Heart left ventricle (tissue), 16 donors: Measurements from ENCODE around the gene ZBTB8A. TPM values are rescaled to one million over a fixed set of nuclear protein-coding genes. Genes with fewer than 3 reads are reported as not detected.
"Not testable (repeated sequence)": the region's sequence is repeated elsewhere in the genome, so short reads cannot be mapped to it uniquely, and the experiment has no call there.

Experiments
- ATAC-seq, 4 donors: fragments of 200-7000 bp; cut with Tn5 transposase; one replicate each; pipeline ENCODE4 v1.9.1; 2020 to 2022; ENCODE audit warnings: moderate library complexity in 4 of 4, mild to moderate bottlenecking in 3 of 4, moderate number of reproducible peaks in 1 of 4
- DNase-seq, 5 donors: peaks; one replicate each; pipeline ENCODE4 v3.0.0-alpha.2; 2020
- H3K27ac ChIP-seq, 12 donors: fragments of 200-600 bp; sonication (generic) in 4 of 12; one replicate each; pipeline versions ENCODE4 v1.5.0 to v1.8.0; 2016 to 2022; ENCODE audit warnings: mild to moderate bottlenecking in 2 of 12
- H3K27me3 ChIP-seq, 9 donors: fragments of 200-600 bp; sonication (generic) in 2 of 9; one replicate each; pipeline versions ENCODE4 v1.5.1 to v1.8.0; 2016 to 2022; ENCODE audit warnings: mild to moderate bottlenecking in 3 of 9
- H3K36me3 ChIP-seq, 9 donors: fragments of 200-600 bp; sonication (generic) in 2 of 9; one replicate each; pipeline versions ENCODE4 v1.5.0 to v1.8.0; 2018 to 2022; ENCODE audit warnings: mild to moderate bottlenecking in 2 of 9
- H3K4me1 ChIP-seq, 12 donors: fragments of 200-600 bp; sonication (generic) in 4 of 12; one replicate each; pipeline versions ENCODE4 v1.5.0 to v1.8.0; 2016 to 2022; ENCODE audit warnings: mild to moderate bottlenecking in 3 of 12
- H3K4me3 ChIP-seq, 12 donors: fragments of 200-600 bp; sonication (generic) in 4 of 12; one replicate each; pipeline versions ENCODE4 v1.5.0 to v1.8.0; 2017 to 2022; ENCODE audit warnings: mild to moderate bottlenecking in 9 of 12, moderate library complexity in 4 of 12
- H3K9me3 ChIP-seq, 12 donors: fragments of 200-600 bp; sonication (generic) in 4 of 12; one replicate each; pipeline versions ENCODE4 v1.5.0 to v1.8.0; 2016 to 2022; ENCODE audit warnings: mild to moderate bottlenecking in 1 of 12
- CTCF ChIP-seq, 12 donors: fragments of 200-600 bp; sonication (generic) in 4 of 12; IDR thresholded peaks; one replicate each; pipeline versions ENCODE4 v1.5.0 to v1.8.0; 2018 to 2022; ENCODE audit warnings: antibody characterized with exemption in 12 of 12, mild to moderate bottlenecking in 5 of 12
- POLR2A ChIP-seq, 2 donors: fragments of 450-650 bp; IDR thresholded peaks; one replicate each; pipeline ENCODE4 v1.6.1; 2017; ENCODE audit warnings: antibody characterized with exemption in 2 of 2, mild to moderate bottlenecking in 2 of 2, moderate library complexity in 2 of 2
- WGBS, 4 donors: extraction: QIAGEN DNeasy Blood & Tissue Kit in 2 of 4; methylation state at CpG; one replicate each; pipeline versions ENCODE4 v1.1.5 to v1.1.7; 2013 to 2018; 5-methylcytosine and 5-hydroxymethylcytosine counted together
- intact Hi-C, 10 donors: fragments of 100-400 bp; cut with DNase I; formaldehyde crosslinking; loops; one replicate each; pipeline versions ENCODE4 v1.11.1 to v1.14.2; 2022
- polyA plus RNA-seq, 2 donors: library from polyadenylated mRNA; stranded (reverse); fragments of 200-250 nt; gene quantifications; one replicate each; pipeline ENCODE4 v1.2.3, GENCODE V29; 2013
- total RNA-seq, 9 donors: library from RNA; depleted of rRNA in 2 of 9; stranded (reverse); fragments of >200 nt in 2 of 9; fragmentation: NEBNext Ultra II Directional in 3 of 9; extraction: Animal tissue kit (Norgen Biotek cat#: 25700) in 3 of 9; gene quantifications; one replicate each; pipeline versions ENCODE4 v1.1.0 to v1.2.4, GENCODE V29; 2016 to 2023
- donor health status: ischemic (EF 13 %, LVEDD 7.1; RV severe dilation, severe dysfunction).
- donor health status: healthy with polysubstance abuse.
- donor health status: DM: no; HTN: yes; CAD: no.
- donor health status: DM: no; HTN: no; CAD: no.
- donor health status: ischemic (EF 25% LVEDD 6.9; RV normal size, moderate dysfunction).
- donor health status: ischemic (EF 25% LVEDD 5.7; RV mildly dilated, moderate dysfunction).
- donor health status: healthy.
- donor health status: DM: yes; HTN: yes; CAD: no.
- donor health status: ischemic (EF 35%, LVEDD 5.7; RV mildly dilated, moderate dysfunction).
- donor health status: nonischemic (EF 11% LVEDD 7.7; RV severe dilation, severe dysfunction).
- donor health status: DM: yes; HTN: yes; CAD: no.
- donor health status: PGD.
- donor health status: ischemic (EF 29% LVEDD 5.4; RV normal size, mild dysfunction).
- donor health status: nonischemic (EF 23%, LVEDD 6.1; RV moderate dilation, normal function).

Gene ZBTB8A
- total and polyA plus RNA-seq, 11 donors: 1.1 to 5.0 (median 2.7) TPM

DNA sequence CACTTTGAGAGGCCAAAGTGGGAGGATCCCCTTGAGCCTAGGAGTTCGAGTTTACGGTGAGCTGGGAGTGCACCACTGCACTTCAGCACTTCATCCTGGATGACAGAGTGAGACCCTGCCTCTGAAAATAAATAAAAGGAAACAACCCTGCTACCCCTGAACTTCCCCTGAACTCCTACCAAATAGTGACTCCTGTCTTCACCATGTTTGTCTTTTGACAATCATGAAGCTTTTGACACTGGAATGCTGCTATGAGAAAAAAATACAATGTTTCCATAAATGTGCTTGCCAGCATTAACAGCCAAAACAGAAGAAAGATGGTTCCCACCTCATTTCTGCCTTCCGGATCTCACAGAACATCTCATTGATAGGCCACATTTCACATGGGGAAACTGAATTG lies 10.4 kb downstream of the ZBTB8A start:
- Histone ChIP-seq H3K27ac (no peak overlapping the region), H3K4me3 (no peak overlapping the region), H3K27me3 (no peaks in the 10 kb centered on the region), H3K36me3 (peaks cover 0 to 15% (median 0%) of the 10 kb centered on the region in 9 donors), H3K4me1 (no peaks in the 10 kb centered on the region), H3K9me3 (no peaks in the 10 kb centered on the region)
- 78 to 85% (median 81%) methylated on average over 3 of the region's 3 CpGs for WGBS, 4 donors
- TF ChIP-seq CTCF (IDR thresholded peaks at IDR 0.05) (no peak), POLR2A (IDR thresholded peaks at IDR 0.05) (no peak)
- no peak for ATAC-seq
- DNase-seq: no peak
- intact Hi-C loops: no loop called here

DNA sequence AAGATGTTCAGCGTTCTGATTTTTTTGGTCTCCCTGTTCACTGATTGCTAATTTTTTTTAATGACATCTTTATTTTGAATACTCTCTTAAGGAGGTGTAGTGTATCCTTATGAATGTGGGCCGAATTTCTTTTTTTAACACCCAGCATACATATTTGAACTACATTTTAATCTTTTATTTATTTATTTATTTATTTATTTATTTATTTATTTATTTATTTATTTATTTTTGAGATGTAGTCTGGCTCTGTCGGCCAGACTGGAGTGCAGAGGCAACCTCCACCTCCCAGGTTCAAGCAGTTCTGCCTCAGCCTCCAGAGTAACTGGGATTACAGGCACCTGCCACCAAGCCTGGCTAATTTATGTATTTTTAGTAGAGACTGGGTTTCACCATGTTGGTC lies 15.1 kb downstream of the ZBTB8A start:
- DNase-seq (no peak), ATAC-seq (no peak)
- H3K9me3 ChIP-seq: no peaks in the 10 kb centered on the region
- H3K27ac ChIP-seq: no peak overlapping the region
- H3K4me3 ChIP-seq: no peak overlapping the region
- H3K4me1 ChIP-seq: no peaks in the 10 kb centered on the region
- peaks cover 0 to 38% (median 19%) of the 10 kb centered on the region in 9 donors for H3K36me3 ChIP-seq
- TF ChIP-seq POLR2A (IDR thresholded peaks at IDR 0.05) (no peak), CTCF (IDR thresholded peaks at IDR 0.05) (no peak)
- intact Hi-C loops: no loop called here
- 93 to 97% (median 96%) methylated on average over 3 of the region's 3 CpGs for WGBS, 4 donors
- no peaks in the 10 kb centered on the region for H3K27me3 ChIP-seq

GRCh38 chr1:32557035-32557434 lies 17.8 kb downstream of the ZBTB8A start:
- H3K27me3 ChIP-seq, H3K9me3 ChIP-seq, ATAC-seq, intact Hi-C loops, H3K4me1 ChIP-seq, DNase-seq, H3K27ac ChIP-seq, H3K4me3 ChIP-seq: not testable (repeated sequence)
- peaks cover 0 to 47% (median 31%) of the 10 kb centered on the region in 9 donors for H3K36me3 ChIP-seq
- WGBS, 4 donors: 90 to 97% (median 93%) methylated on average over 5 of the region's 5 CpGs

- intact Hi-C loops: no loop called here
- peaks cover 0 to 47% (median 31%) of the 10 kb centered on the region in 9 donors for H3K36me3 ChIP-seq
- no peaks in the 10 kb centered on the region for H3K27me3 ChIP-seq
Measured at GRCh38 chr1:32557812-32558211, 18.6 kb downstream of the ZBTB8A start.

More at GRCh38 chr1:32557812-32558211, 18.6 kb downstream of the ZBTB8A start:
- Histone ChIP-seq H3K4me1 (no peaks in the 10 kb centered on the region), H3K27ac (no peak overlapping the region), H3K9me3 (no peaks in the 10 kb centered on the region), H3K4me3 (no peak overlapping the region)
- TF ChIP-seq CTCF (IDR thresholded peaks at IDR 0.05) (no peak), POLR2A (IDR thresholded peaks at IDR 0.05) (no peak)
- no peak for ATAC-seq
- WGBS, 4 donors: 87 to 100% (median 91%) methylated on average over 1 of the region's 1 CpG
- no peak for DNase-seq
